ENCODE data around the gene ZNF565. TPM values are rescaled to one million over a fixed set of nuclear protein-coding genes. Genes with fewer than 3 reads are reported as not detected.
"Not testable (repeated sequence)": the region's sequence is repeated elsewhere in the genome, so short reads cannot be mapped to it uniquely, and the experiment has no call there.

The ZNF565 gene
- total RNA-seq, 1 donor: 6.9 TPM

DNA sequence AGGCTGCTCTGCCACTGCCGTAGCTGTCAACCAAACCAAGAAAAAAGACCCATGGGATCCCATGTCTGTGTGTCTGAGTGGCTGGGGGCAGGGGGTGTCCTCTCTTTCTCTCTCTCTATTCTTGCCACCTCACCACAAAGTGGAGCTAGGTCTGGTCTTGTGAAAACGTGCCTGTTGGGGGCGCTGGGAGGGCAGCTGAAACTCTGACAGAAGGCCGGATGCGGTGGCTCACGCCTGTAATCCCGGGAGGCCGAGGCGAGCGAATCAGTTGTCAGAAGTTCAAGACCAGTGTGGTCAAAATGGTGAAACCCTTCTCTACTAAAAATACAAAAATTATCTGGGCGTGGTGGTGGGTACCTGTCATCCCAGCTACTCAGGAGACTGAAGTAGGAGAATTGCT, 29.6 kb upstream of the ZNF565 start:
- Histone ChIP-seq H3K27me3 (ENCODE audit: insufficient read depth, low read length) (peaks cover 17% of the 10 kb centered on the region), H3K36me3 (ENCODE audit: insufficient read depth, low read length) (peaks cover 1% of the 10 kb centered on the region), H4K20me1 (ENCODE audit: insufficient read depth, low read length) (no peaks in the 10 kb centered on the region), H3K4me1 (ENCODE audit: insufficient read depth, low read length) (no peaks in the 10 kb centered on the region), H3K9me3 (ENCODE audit: low read depth, low read length) (no peaks in the 10 kb centered on the region), H2AFZ (ENCODE audit: low read length) (no peak overlapping the region), H3K4me3 (ENCODE audit: insufficient read depth, low read length) (no peak overlapping the region), H3K27ac (ENCODE audit: low read depth, low read length) (no peak overlapping the region), H3K4me2 (ENCODE audit: insufficient read depth, low read length) (no peak overlapping the region), H3K79me2 (ENCODE audit: insufficient read depth, low read length) (no peaks in the 10 kb centered on the region)
- TF ChIP-seq, protein P1, sequence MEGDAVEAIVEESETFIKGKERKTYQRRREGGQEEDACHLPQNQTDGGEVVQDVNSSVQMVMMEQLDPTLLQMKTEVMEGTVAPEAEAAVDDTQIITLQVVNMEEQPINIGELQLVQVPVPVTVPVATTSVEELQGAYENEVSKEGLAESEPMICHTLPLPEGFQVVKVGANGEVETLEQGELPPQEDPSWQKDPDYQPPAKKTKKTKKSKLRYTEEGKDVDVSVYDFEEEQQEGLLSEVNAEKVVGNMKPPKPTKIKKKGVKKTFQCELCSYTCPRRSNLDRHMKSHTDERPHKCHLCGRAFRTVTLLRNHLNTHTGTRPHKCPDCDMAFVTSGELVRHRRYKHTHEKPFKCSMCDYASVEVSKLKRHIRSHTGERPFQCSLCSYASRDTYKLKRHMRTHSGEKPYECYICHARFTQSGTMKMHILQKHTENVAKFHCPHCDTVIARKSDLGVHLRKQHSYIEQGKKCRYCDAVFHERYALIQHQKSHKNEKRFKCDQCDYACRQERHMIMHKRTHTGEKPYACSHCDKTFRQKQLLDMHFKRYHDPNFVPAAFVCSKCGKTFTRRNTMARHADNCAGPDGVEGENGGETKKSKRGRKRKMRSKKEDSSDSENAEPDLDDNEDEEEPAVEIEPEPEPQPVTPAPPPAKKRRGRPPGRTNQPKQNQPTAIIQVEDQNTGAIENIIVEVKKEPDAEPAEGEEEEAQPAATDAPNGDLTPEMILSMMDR (IDR thresholded peaks at IDR 0.05; ENCODE audit: extremely low read depth, low read depth, low read length): no peak
- no peak for DNase-seq (ENCODE audit: insufficient read length, low spot score, missing footprints)

DNA sequence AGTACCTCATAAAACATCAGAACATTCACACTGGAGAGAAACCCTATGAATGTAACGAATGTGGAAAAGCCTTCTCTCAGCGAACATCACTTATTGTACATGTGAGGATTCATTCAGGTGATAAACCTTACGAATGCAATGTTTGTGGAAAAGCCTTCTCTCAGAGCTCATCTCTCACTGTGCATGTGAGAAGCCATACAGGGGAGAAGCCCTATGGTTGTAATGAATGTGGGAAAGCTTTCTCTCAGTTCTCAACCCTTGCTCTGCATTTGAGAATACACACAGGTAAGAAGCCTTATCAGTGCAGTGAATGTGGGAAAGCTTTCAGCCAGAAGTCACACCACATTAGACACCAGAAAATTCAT, 22.5 kb upstream of the ZNF565 start:
- no peak for DNase-seq (ENCODE audit: insufficient read length, low spot score, missing footprints)
- Histone ChIP-seq H3K27me3 (ENCODE audit: insufficient read depth, low read length) (no peaks in the 10 kb centered on the region), H3K9me3 (ENCODE audit: low read depth, low read length) (peaks cover 14% of the 10 kb centered on the region), H4K20me1 (ENCODE audit: insufficient read depth, low read length) (peaks cover 2% of the 10 kb centered on the region), H3K4me3 (ENCODE audit: insufficient read depth, low read length) (no peak overlapping the region), H3K4me1 (ENCODE audit: insufficient read depth, low read length) (no peaks in the 10 kb centered on the region), H3K4me2 (ENCODE audit: insufficient read depth, low read length) (no peak overlapping the region), H3K27ac (ENCODE audit: low read depth, low read length) (no peak overlapping the region), H3K79me2 (ENCODE audit: insufficient read depth, low read length) (peaks cover 5% of the 10 kb centered on the region), H3K36me3 (ENCODE audit: insufficient read depth, low read length) (peaks cover 61% of the 10 kb centered on the region), H2AFZ (ENCODE audit: low read length) (no peak overlapping the region)
- TF ChIP-seq, protein P1 (IDR thresholded peaks at IDR 0.05; ENCODE audit: extremely low read depth, low read depth, low read length): no peak

DNA sequence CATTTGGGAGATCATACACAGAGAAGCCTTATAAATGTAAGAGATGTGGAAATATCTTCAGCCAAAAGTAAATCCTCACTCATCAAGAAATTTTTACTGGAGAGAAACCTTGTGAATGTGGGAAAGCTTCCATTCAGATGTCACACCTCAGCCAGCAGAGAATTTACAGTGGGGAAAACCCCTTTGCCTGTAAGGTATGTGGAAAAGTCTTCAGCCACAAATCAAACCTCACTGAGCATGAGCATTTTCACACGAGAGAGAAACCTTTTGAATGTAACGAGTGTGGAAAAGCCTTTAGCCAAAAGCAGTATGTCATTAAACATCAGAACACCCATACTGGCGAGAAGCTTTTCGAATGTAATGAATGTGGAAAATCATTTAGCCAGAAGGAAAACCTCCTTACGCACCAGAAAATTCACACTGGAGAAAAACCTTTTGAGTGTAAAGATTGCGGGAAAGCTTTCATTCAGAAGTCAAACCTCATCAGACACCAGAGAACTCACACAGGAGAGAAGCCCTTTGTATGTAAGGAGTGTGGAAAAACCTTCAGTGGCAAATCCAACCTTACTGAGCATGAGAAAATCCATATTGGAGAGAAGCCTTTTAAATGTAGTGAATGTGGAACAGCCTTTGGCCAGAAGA, 22.0 kb upstream of the ZNF565 start:
- Histone ChIP-seq H3K4me1 (ENCODE audit: insufficient read depth, low read length) (no peaks in the 10 kb centered on the region), H3K36me3 (ENCODE audit: insufficient read depth, low read length) (peaks cover 66% of the 10 kb centered on the region), H4K20me1 (ENCODE audit: insufficient read depth, low read length) (peaks cover 2% of the 10 kb centered on the region), H3K27me3 (ENCODE audit: insufficient read depth, low read length) (no peaks in the 10 kb centered on the region), H3K27ac (ENCODE audit: low read depth, low read length) (no peak overlapping the region), H3K4me3 (ENCODE audit: insufficient read depth, low read length) (no peak overlapping the region), H2AFZ (ENCODE audit: low read length) (no peak overlapping the region), H3K79me2 (ENCODE audit: insufficient read depth, low read length) (peaks cover 7% of the 10 kb centered on the region), H3K4me2 (ENCODE audit: insufficient read depth, low read length) (no peak overlapping the region), H3K9me3 (ENCODE audit: low read depth, low read length) (peaks cover 14% of the 10 kb centered on the region)
- no peak for DNase-seq (ENCODE audit: insufficient read length, low spot score, missing footprints)
- TF ChIP-seq, protein P1 (IDR thresholded peaks at IDR 0.05; ENCODE audit: extremely low read depth, low read depth, low read length): no peak

DNA sequence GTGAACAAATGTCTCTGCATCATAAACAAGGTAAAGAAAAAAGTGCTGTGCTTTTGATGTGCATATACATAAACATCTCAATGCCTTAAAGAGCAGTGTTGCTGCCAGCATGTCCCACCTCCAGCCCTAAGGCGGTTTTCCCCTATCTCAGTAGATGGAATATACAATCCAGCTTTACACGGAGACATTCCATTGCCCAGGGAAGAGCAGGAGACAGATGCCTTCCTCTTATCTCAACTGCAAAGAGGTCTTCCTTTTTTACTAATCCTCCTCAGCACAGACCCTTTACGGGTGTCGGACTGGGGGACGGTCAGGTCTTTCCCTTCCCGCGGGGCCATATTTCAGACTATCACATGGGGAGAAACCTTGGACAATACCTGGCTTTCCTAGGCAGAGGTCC, 19.2 kb upstream of the ZNF565 start:
- not testable (repeated sequence) for H3K27ac ChIP-seq (ENCODE audit: low read depth, low read length); H2AFZ ChIP-seq (ENCODE audit: low read length); H4K20me1 ChIP-seq (ENCODE audit: insufficient read depth, low read length); H3K27me3 ChIP-seq (ENCODE audit: insufficient read depth, low read length); H3K4me1 ChIP-seq (ENCODE audit: insufficient read depth, low read length); H3K4me3 ChIP-seq (ENCODE audit: insufficient read depth, low read length); H3K4me2 ChIP-seq (ENCODE audit: insufficient read depth, low read length); DNase-seq (ENCODE audit: insufficient read length, low spot score, missing footprints)
- Histone ChIP-seq H3K9me3 (ENCODE audit: low read depth, low read length) (peaks cover 14% of the 10 kb centered on the region), H3K36me3 (ENCODE audit: insufficient read depth, low read length) (peaks cover 89% of the 10 kb centered on the region), H3K79me2 (ENCODE audit: insufficient read depth, low read length) (peaks cover 24% of the 10 kb centered on the region)
